Astrocyte (in vitro differentiated cells and primary cell): Measurements from ENCODE around the gene TSNAXIP1. TPM values are rescaled to one million over a fixed set of nuclear protein-coding genes. Genes with fewer than 3 reads are reported as not detected.
"Not testable (repeated sequence)": the region's sequence is repeated elsewhere in the genome, so short reads cannot be mapped to it uniquely, and the experiment has no call there.

Source experiments
- DNase-seq: peaks from one replicate; pipeline ENCODE4 v3.0.0-alpha.2; 2010; ENCODE audit warnings: low read depth
- FAIRE-seq: peaks from 2 replicates; lab custom pipeline; 2011; peaks lifted over from hg19 to GRCh38; lab: Jason Lieb, UNC
- H2AFZ ChIP-seq: 2 replicates; pipeline ENCODE4 v1.6.0; 2012; ENCODE audit warnings: low read depth, low read length, inconsistent platforms
- H3K27ac ChIP-seq: 2 replicates; pipeline ENCODE4 v1.5.1; 2011; ENCODE audit warnings: low read depth, low read length, inconsistent platforms
- H3K27me3 ChIP-seq: 2 replicates; pipeline ENCODE4 v1.6.0; 2011; ENCODE audit warnings: low read length, inconsistent platforms; ENCODE audit not compliant: insufficient read depth
- H3K36me3 ChIP-seq: 2 replicates; pipeline ENCODE4 v1.5.1; 2011; ENCODE audit warnings: low read length, inconsistent platforms; ENCODE audit not compliant: insufficient read depth
- H3K4me1 ChIP-seq: 2 replicates; pipeline ENCODE4 v1.5.1; 2011; ENCODE audit warnings: low read length, inconsistent platforms; ENCODE audit not compliant: insufficient read depth
- H3K4me2 ChIP-seq: 2 replicates; pipeline ENCODE4 v1.6.0; 2012; ENCODE audit warnings: low read length, inconsistent platforms
- H3K4me3 ChIP-seq: 2 replicates; pipeline ENCODE4 v1.5.1; 2011; ENCODE audit warnings: low read depth, mild to moderate bottlenecking, low read length, inconsistent platforms; ENCODE audit not compliant: insufficient read depth
- H3K79me2 ChIP-seq: 2 replicates; pipeline ENCODE4 v1.6.0; 2012; ENCODE audit warnings: mild to moderate bottlenecking, low read length, inconsistent platforms; ENCODE audit not compliant: insufficient read depth
- H3K9ac ChIP-seq: 2 replicates; pipeline ENCODE4 v1.6.0; 2012; ENCODE audit warnings: mild to moderate bottlenecking, low read length, inconsistent platforms
- H3K9me3 ChIP-seq: 2 replicates; pipeline ENCODE4 v1.5.1; 2012; ENCODE audit warnings: low read depth, mild to moderate bottlenecking, low read length, inconsistent platforms; ENCODE audit not compliant: insufficient read depth
- H4K20me1 ChIP-seq: 2 replicates; pipeline ENCODE4 v1.6.0; 2012; ENCODE audit warnings: low read length, inconsistent platforms; ENCODE audit not compliant: insufficient read depth
- H3K27ac Mint-ChIP-seq: one replicate; pipeline ENCODE4 v1.8.0; 2021; ENCODE audit warnings: mild to moderate bottlenecking, mixed read lengths; ENCODE audit not compliant: unreplicated experiment
- H3K27me3 Mint-ChIP-seq: one replicate; pipeline ENCODE4 v1.8.0; 2021; ENCODE audit warnings: low read depth, mixed read lengths; ENCODE audit not compliant: unreplicated experiment
- H3K36me3 Mint-ChIP-seq: one replicate; pipeline ENCODE4 v1.8.0; 2021; ENCODE audit warnings: low read depth, mixed read lengths; ENCODE audit not compliant: unreplicated experiment
- H3K4me1 Mint-ChIP-seq: one replicate; pipeline ENCODE4 v1.8.0; 2021; ENCODE audit warnings: low read depth, mixed read lengths; ENCODE audit not compliant: unreplicated experiment
- H3K4me3 Mint-ChIP-seq: one replicate; pipeline ENCODE4 v1.8.0; 2021; ENCODE audit warnings: mild to moderate bottlenecking, moderate library complexity, mixed read lengths; ENCODE audit not compliant: unreplicated experiment
- H3K9me3 Mint-ChIP-seq: one replicate; pipeline ENCODE4 v1.8.0; 2021; ENCODE audit warnings: mild to moderate bottlenecking, mixed read lengths; ENCODE audit not compliant: unreplicated experiment
- EZH2 ChIP-seq: IDR thresholded peaks from 2 replicates; pipeline ENCODE4 v1.6.1; 2012; ENCODE audit warnings: mild to moderate bottlenecking, low read length, inconsistent platforms; ENCODE audit not compliant: insufficient read depth
- total RNA-seq: library from RNA; stranded (reverse); gene quantifications from 2 replicates; pipeline ENCODE4 v1.2.1, GENCODE V29; 2021
- TF ChIP-seq, protein P1 (sequence below): IDR thresholded peaks from 2 replicates; pipeline ENCODE4 v1.5.1; 2011; ENCODE audit warnings: low read depth, mild to moderate bottlenecking, inconsistent platforms, low read length, moderate library complexity; ENCODE audit not compliant: insufficient read depth

The TSNAXIP1 gene
- total RNA-seq, 1 donor from 2014 or later: 1.5 TPM

DNA sequence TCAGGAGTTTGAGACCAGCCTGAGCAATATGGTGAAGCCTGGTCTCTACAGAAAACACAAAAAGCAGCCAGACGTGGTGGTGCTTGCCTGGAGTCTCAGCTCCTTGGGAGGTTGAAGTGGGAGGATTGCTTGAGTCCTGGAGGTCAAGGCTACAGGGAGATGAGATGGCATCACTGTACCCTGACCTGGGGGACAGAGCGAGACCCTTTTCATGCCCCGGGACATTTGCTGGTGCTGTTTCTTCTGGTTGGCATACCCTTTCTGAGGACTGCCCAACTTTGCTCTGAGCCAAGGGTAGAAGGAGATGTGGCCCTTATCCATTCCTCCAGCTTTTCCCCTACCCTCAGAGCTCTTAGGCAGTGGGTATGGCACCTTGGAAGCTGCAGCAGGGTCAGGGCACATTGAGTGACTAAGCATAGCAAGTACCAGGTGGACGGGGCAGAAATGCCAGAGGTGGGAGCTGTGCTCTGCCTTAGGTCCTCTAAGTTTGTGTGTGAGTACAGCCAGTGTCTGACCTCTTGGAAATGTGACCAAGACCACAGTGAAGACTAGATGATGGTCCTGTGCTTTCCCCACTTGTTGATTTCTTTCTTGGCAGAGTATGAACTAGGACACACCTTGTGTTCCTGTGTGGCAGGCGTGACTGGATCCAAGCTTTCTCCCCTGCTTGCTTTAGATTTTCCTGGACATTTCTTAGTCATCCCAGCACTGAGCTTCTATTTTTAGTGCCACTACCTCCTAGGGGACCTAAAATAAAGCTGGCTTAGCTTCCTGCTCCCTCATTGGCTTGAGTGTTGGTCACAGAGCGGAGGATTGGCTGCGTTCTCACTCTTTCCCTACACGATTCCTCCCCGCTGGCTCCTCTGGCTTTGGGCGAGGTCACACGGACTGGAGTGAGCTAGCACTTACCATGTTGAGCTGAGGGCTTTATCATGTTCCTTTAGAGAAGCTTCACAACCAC is 56.2 kb downstream of the TSNAXIP1 start:
- Histone ChIP-seq H3K36me3 (peaks cover 13% of the 10 kb centered on the region), H2AFZ (no peak overlapping the region), H3K79me2 (peaks cover 95% of the 10 kb centered on the region), H3K4me2 (peak overlapping the region; percentile 80), H4K20me1 (peaks cover 92% of the 10 kb centered on the region), H3K4me1 (peaks cover 48% of the 10 kb centered on the region), H3K27ac (peak overlapping the region; percentile 82), H3K9ac (peak overlapping the region; percentile 60), H3K27me3 (no peaks in the 10 kb centered on the region), H3K9me3 (no peaks in the 10 kb centered on the region), H3K4me3 (no peak overlapping the region)
- Mint-ChIP-seq H3K4me1 (peaks cover 42% of the 10 kb centered on the region), H3K9me3 (no peaks in the 10 kb centered on the region), H3K36me3 (peaks cover 22% of the 10 kb centered on the region), H3K4me3 (peak overlapping the region; percentile 27), H3K27me3 (no peaks in the 10 kb centered on the region), H3K27ac (peak overlapping the region; percentile 90)
- FAIRE-seq (peak; percentile 23), DNase-seq (peak; percentile 50)
- TF ChIP-seq, protein P1, sequence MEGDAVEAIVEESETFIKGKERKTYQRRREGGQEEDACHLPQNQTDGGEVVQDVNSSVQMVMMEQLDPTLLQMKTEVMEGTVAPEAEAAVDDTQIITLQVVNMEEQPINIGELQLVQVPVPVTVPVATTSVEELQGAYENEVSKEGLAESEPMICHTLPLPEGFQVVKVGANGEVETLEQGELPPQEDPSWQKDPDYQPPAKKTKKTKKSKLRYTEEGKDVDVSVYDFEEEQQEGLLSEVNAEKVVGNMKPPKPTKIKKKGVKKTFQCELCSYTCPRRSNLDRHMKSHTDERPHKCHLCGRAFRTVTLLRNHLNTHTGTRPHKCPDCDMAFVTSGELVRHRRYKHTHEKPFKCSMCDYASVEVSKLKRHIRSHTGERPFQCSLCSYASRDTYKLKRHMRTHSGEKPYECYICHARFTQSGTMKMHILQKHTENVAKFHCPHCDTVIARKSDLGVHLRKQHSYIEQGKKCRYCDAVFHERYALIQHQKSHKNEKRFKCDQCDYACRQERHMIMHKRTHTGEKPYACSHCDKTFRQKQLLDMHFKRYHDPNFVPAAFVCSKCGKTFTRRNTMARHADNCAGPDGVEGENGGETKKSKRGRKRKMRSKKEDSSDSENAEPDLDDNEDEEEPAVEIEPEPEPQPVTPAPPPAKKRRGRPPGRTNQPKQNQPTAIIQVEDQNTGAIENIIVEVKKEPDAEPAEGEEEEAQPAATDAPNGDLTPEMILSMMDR: no peak
- no peak for TF ChIP-seq EZH2

DNA sequence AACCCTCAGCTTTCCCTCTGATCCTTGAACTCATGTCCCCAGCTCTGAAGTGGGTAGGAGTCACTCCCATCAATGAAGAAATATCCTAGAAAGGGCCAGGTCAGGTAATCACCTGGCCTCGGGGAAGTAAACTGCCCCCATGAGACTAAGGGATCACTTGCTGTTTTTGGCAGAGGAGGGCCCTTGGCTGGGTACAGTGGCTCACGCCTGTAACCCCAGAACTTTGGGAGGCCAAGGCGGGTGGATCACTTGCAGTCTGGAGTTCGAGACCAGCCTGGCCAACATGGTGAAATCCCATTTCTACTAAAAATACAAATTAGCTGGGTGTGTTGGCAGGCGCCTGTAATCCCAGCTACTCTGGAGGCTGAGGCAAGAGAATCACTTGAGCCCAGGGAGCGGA is 57.4 kb downstream of the TSNAXIP1 start:
- H3K9ac ChIP-seq, H3K4me3 ChIP-seq, FAIRE-seq, H2AFZ ChIP-seq, H3K9me3 Mint-ChIP-seq, DNase-seq, H3K9me3 ChIP-seq, H3K27me3 ChIP-seq, H3K4me3 Mint-ChIP-seq, H3K4me2 ChIP-seq, H3K27me3 Mint-ChIP-seq: not testable (repeated sequence)
- Histone ChIP-seq H3K36me3 (peaks cover 20% of the 10 kb centered on the region), H4K20me1 (peaks cover 91% of the 10 kb centered on the region), H3K27ac (peak overlapping the region; percentile 82), H3K4me1 (peaks cover 39% of the 10 kb centered on the region), H3K79me2 (peaks cover 88% of the 10 kb centered on the region)
- Mint-ChIP-seq H3K27ac (peak overlapping the region; percentile 90), H3K4me1 (peaks cover 37% of the 10 kb centered on the region), H3K36me3 (peaks cover 19% of the 10 kb centered on the region)

DNA sequence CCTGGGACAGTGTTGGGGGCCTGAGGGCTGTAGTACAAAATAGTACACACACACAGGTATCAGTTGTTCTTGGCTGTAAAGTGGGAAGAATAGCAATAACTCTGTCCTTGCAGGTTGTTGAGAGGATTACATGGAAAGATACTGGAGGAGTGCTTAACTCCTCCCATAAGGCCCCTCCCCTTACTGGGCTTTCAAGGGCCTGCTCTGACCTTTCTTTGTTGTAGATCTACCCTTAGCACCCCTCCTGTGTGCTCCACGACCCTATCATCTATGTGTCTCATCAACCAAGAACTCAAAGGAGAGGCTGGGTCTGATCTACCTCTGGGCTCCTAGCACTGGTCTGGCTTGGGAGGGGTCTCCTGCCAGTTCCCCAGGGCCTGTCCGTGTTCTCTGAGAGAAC is 57.9 kb downstream of the TSNAXIP1 start:
- Mint-ChIP-seq H3K27ac (peak overlapping the region; percentile 20), H3K4me3 (no peak overlapping the region), H3K36me3 (peaks cover 19% of the 10 kb centered on the region), H3K4me1 (peaks cover 37% of the 10 kb centered on the region), H3K9me3 (no peaks in the 10 kb centered on the region), H3K27me3 (no peaks in the 10 kb centered on the region)
- FAIRE-seq (no peak), DNase-seq (no peak)
- Histone ChIP-seq H2AFZ (no peak overlapping the region), H3K4me2 (no peak overlapping the region), H3K27me3 (no peaks in the 10 kb centered on the region), H3K4me3 (no peak overlapping the region), H3K4me1 (peaks cover 39% of the 10 kb centered on the region), H3K36me3 (peaks cover 21% of the 10 kb centered on the region), H3K9me3 (no peaks in the 10 kb centered on the region), H3K27ac (no peak overlapping the region), H4K20me1 (peaks cover 87% of the 10 kb centered on the region), H3K9ac (no peak overlapping the region), H3K79me2 (peaks cover 82% of the 10 kb centered on the region)
- TF ChIP-seq EZH2: no peak
- TF ChIP-seq, protein P1: no peak
